Bronchial epithelial cell (primary cell): Measurements from ENCODE around the gene ISLR. TPM values are rescaled to one million over a fixed set of nuclear protein-coding genes. Genes with fewer than 3 reads are reported as not detected.

ENCODE experiments used
- total RNA-seq: library from RNA; depleted of rRNA; stranded (reverse); fragments of >200 nt; gene quantifications from 2 replicates; pipeline ENCODE4 v1.2.1, GENCODE V29; 2014

Gene ISLR
- total RNA-seq, 1 donor from 2014 or later, result 0.53 TPM

Other genes starting within 250 kb of the ISLR start
- gene LOXL1, start 247.2 kb upstream of the ISLR start, total RNA-seq, result 5.3 and 7.2 TPM in 2 replicates
- 8.6 and 9.5 TPM in 2 replicates for gene STOML1, start 181.4 kb upstream of the ISLR start, total RNA-seq
- gene PML, start 179.0 kb upstream of the ISLR start, total RNA-seq, result 7.6 and 8.3 TPM in 2 replicates
- gene GOLGA6A, start 91.2 kb upstream of the ISLR start, total RNA-seq, result 0.13 TPM in 1 of 2 replicates, not detected in the other
- not detected in 2 replicates for gene ISLR2, start 43.1 kb upstream of the ISLR start, total RNA-seq
- gene STRA6, start 29.1 kb downstream of the ISLR start, total RNA-seq, result 0.26 TPM in 2 replicates
- not detected in 2 replicates for gene CCDC33, start 62.6 kb downstream of the ISLR start, total RNA-seq
- gene CYP11A1, start 193.9 kb downstream of the ISLR start, total RNA-seq, result not detected in 2 replicates